Activated T-helper 2 cell treated with anti-CD3 and anti-CD28 coated beads, Interferon-gamma antibody, Interleukin-2, Interleukin-4, amounts not matched to agents 10 μg/mL and 5 μg/mL and 100 μg/mL, durations not matched to agents 14 hours and 24 hours and 36 hours (primary cell): Measurements from ENCODE around the gene AIRE. TPM values are rescaled to one million over a fixed set of nuclear protein-coding genes. Genes with fewer than 3 reads are reported as not detected.

Source experiments
- DNase-seq: peaks from one replicate; pipeline ENCODE4 v3.0.0; 2021; ENCODE audit warnings: low spot score
- H3K27ac Mint-ChIP-seq: one replicate; pipeline ENCODE4 v1.8.0; 2021; ENCODE audit warnings: mixed read lengths
- H3K27me3 Mint-ChIP-seq: one replicate; pipeline ENCODE4 v1.8.0; 2021; ENCODE audit warnings: low read depth, mixed read lengths
- H3K36me3 Mint-ChIP-seq: one replicate; pipeline ENCODE4 v1.8.0; 2021; ENCODE audit warnings: low read depth, mixed read lengths
- H3K4me1 Mint-ChIP-seq: one replicate; pipeline ENCODE4 v1.8.0; 2021; ENCODE audit warnings: low read depth, mixed read lengths
- H3K4me3 Mint-ChIP-seq: one replicate; pipeline ENCODE4 v1.8.0; 2021; ENCODE audit warnings: low read depth, mild to moderate bottlenecking, moderate library complexity, mixed read lengths
- H3K9me3 Mint-ChIP-seq: one replicate; pipeline ENCODE4 v1.8.0; 2021; ENCODE audit warnings: mixed read lengths
- intact Hi-C: fragments of 100-400 bp; cut with micrococcal nuclease; formaldehyde crosslinking; loops from one replicate; pipeline ENCODE4 v1.15.1; 2023
- total RNA-seq: library from RNA; stranded (reverse); gene quantifications from 2 replicates; pipeline ENCODE4 v1.2.3, GENCODE V29; 2022

AIRE gene
- total RNA-seq, 1 donor from 2014 or later, result not detected

DNA sequence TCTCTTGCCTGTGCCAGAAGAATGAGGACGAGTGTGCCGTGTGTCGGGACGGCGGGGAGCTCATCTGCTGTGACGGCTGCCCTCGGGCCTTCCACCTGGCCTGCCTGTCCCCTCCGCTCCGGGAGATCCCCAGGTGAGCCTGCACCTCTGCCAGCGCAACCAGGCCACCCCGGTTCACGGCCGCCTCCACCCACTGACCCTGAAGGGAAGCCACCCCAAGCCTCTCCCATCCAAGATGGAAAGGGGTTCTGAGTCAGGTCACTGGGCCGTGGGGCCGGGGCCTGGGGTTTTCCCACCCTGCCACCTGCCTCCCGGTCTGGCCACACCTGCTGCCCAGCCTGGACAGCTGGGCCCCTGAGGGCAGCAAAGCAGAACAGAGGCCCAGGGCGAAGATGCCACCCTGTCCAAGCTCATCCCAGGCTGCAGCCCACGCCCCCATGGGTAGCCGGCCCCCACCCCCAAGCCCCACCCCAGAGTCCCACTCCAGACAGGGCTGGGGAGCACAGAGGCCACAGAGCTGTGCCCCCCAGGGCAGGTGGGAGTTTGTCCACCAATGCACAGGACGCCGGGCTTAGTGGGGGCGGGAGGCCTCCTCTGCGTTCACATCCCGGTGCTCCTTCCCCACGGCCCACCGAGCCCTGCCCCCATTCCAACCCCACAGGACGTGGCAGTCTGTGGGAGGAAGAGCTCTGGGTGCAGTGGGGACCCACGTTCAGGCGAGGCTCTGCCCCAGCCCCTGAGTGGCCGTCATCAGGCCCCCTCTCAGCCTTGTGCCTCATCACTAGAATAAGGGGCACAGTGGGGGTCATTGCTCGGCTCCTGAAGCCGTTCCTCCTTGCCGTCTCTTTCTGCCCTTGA, 5.6 kb downstream of the AIRE start:
- Mint-ChIP-seq H3K27ac (no peak overlapping the region), H3K36me3 (no peaks in the 10 kb centered on the region), H3K9me3 (no peaks in the 10 kb centered on the region), H3K27me3 (no peaks in the 10 kb centered on the region), H3K4me3 (no peak overlapping the region), H3K4me1 (no peaks in the 10 kb centered on the region)
- intact Hi-C loops, result no loop called here
- no peak for DNase-seq

DNA sequence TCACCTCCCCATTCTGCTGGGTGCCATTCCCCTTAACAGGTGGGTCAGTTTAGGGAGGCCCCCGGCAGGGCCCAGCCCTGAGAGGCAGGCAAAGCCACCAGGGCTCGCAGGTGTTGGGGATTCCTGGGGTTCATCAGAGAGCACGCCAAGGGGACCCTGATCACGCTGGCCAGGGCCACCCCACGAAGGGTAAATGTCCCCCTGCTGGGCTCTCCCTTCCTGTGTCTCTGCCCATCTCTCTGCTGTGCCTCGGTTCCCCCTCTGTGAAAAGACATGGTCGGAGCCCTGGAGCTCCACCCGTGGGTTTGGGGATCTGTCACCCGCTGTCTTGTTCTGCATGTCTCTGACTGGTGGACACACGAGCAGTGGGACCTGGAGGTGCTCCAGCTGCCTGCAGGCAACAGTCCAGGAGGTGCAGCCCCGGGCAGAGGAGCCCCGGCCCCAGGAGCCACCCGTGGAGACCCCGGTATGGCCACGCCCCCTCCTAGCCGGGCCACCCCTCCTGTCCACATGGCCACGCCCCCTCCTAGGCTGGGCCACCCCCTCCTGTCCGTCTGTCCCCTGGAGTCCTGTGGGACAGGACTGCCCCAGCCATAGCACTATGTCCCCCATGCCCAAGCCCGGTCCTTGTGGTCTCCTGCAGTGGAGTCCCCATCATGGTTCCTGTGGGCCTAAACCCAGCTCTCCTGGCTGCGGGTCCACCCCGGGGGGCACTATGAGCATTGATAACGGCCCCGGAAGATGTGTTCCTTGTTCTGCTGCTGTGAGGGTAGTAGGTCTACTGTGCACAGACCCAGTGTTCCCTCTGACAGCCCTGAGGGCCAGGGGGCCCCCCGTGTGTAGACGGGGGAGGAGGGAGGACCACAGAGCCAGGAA, 6.5 kb downstream of the AIRE start:
- Mint-ChIP-seq H3K27me3 (no peaks in the 10 kb centered on the region), H3K27ac (no peak overlapping the region), H3K36me3 (no peaks in the 10 kb centered on the region), H3K4me3 (peak overlapping the region; percentile 55), H3K9me3 (no peaks in the 10 kb centered on the region), H3K4me1 (no peaks in the 10 kb centered on the region)
- no peak for DNase-seq
- intact Hi-C loops, result no loop called here

DNA sequence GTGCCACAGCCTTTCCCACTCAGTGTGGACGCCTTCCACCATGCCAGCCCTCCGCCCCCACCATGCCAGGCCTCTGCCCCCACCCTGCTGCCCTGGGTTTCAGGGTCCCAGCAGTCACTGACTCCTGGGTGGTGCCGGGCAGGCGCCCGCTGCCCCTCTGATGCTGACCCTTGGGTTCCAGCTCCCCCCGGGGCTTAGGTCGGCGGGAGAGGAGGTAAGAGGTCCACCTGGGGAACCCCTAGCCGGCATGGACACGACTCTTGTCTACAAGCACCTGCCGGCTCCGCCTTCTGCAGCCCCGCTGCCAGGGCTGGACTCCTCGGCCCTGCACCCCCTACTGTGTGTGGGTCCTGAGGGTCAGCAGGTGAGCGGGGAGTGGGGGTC, 7.1 kb downstream of the AIRE start:
- H3K36me3 Mint-ChIP-seq, result no peaks in the 10 kb centered on the region
- H3K27ac Mint-ChIP-seq, result no peak overlapping the region
- no peaks in the 10 kb centered on the region for H3K27me3 Mint-ChIP-seq
- H3K4me1 Mint-ChIP-seq, result peaks cover under 1% of the 10 kb centered on the region
- no peak overlapping the region for H3K4me3 Mint-ChIP-seq
- no peak for DNase-seq
- H3K9me3 Mint-ChIP-seq, result no peaks in the 10 kb centered on the region
- intact Hi-C loops, result no loop called here

DNA sequence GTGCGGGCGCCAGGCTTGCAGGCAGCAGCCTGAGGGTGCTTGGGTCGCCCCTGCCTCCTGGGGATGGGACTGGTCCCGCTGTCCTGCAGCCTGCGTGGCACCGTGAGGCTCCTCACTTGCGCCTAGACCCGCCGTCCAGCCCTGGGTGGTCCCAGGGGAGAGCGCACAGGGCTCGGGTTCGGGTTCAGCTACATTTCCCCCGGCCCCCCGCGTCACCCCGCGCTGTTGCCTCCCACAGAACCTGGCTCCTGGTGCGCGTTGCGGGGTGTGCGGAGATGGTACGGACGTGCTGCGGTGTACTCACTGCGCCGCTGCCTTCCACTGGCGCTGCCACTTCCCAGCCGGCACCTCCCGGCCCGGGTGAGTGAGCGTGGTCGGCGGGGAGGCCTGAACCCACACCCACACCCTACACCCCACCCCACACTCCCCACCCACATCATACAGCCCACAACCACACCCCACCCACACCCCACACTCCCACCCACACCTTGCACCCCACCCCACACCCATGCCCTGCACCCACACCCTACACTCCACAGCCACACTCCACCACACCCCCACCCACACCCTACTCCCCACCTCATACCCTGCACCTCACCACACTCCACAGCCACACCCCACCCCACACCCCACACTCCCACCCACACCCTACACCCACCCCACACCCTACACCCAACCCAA, 8.0 kb downstream of the AIRE start:
- Mint-ChIP-seq H3K36me3 (no peaks in the 10 kb centered on the region), H3K4me1 (peaks cover 9% of the 10 kb centered on the region), H3K27ac (no peak overlapping the region), H3K9me3 (no peaks in the 10 kb centered on the region), H3K4me3 (no peak overlapping the region), H3K27me3 (no peaks in the 10 kb centered on the region)
- intact Hi-C loops, result no loop called here
- peak; percentile 26 for DNase-seq

DNA sequence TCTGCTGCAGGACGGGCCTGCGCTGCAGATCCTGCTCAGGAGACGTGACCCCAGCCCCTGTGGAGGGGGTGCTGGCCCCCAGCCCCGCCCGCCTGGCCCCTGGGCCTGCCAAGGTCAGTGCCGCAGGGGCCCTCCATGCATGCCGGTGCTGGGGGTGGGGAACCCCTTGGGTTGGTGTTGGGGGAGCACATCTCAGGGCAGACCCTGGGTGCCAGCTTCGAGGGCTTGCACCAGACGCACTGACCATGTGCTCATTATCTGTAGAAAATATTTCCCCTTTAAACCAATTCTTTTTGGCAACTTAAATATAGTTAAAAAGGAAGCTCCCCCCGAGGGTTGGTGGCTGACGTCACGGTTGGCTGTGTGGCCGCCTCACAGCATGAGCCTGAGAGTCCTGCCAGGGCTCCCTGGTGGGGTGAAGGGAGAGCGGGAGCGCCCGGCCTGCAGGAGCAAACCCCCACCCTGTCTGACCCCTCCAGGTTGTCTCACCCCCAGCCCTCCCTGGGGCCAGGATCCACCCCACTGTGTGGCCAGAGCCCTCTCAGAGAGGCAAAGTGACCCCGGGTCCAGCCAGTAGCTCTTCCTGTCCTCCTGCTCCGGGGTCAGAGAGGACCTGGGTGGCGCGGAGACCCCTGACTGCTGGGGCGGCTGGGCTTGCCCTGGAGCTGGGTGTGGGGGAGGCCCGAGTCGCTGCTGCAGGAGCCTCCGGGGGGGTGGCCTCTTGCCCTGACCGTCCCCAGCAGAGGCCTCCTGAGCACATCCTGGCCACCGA, 8.9 kb downstream of the AIRE start:
- peaks cover 14% of the 10 kb centered on the region for H3K4me1 Mint-ChIP-seq
- no peaks in the 10 kb centered on the region for H3K27me3 Mint-ChIP-seq
- H3K4me3 Mint-ChIP-seq, result no peak overlapping the region
- no peaks in the 10 kb centered on the region for H3K9me3 Mint-ChIP-seq
- no peak overlapping the region for H3K27ac Mint-ChIP-seq
- intact Hi-C loops, result no loop called here
- DNase-seq, result no peak
- no peaks in the 10 kb centered on the region for H3K36me3 Mint-ChIP-seq

DNA sequence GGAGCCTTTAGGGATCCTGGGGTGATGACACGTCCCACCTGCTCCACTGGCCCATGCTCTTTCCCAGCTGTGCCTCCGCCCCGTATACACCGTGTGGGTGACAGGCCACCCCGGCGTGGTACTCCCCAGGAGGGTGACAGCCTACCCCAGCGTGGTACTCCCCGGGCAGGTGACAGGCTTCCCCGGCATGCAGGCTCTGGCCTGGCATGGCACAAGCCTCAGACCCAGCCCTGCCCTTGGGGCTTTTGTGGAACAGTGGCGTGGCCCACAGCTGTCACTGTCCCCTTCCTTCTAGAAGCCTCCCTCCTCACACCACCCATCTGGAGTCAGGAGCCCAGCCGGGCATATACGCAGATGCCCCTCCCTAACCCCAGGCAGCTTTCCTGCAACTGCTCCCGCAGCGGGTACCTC, 9.5 kb downstream of the AIRE start:
- no peaks in the 10 kb centered on the region for H3K36me3 Mint-ChIP-seq
- intact Hi-C loops, result no loop called here
- no peak for DNase-seq
- H3K27me3 Mint-ChIP-seq, result no peaks in the 10 kb centered on the region
- no peaks in the 10 kb centered on the region for H3K9me3 Mint-ChIP-seq
- peaks cover 14% of the 10 kb centered on the region for H3K4me1 Mint-ChIP-seq
- no peak overlapping the region for H3K27ac Mint-ChIP-seq
- H3K4me3 Mint-ChIP-seq, result no peak overlapping the region

DNA sequence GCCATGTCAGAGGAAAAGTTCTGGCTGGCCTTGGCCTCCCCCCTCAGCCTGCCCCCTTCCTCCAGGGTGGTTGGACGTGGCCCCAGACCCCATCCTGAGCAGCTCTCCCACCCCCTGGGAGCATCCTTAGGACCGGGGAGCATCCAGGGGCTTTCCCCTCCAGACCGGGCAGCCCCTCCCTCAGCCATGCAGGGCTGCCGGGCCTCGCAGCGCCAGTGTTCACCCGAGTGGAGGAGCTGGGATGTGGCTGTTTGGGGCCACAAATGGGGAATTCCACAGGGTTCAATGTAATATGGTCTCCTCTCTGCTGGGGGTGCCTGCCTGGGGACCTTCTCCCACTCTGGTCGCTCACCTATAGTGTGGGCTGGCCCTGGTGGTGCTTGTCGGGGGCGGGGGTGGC, 10.0 kb downstream of the AIRE start:
- Mint-ChIP-seq H3K4me3 (no peak overlapping the region), H3K27ac (no peak overlapping the region), H3K36me3 (peaks cover under 1% of the 10 kb centered on the region), H3K27me3 (no peaks in the 10 kb centered on the region), H3K9me3 (no peaks in the 10 kb centered on the region), H3K4me1 (peaks cover 14% of the 10 kb centered on the region)
- DNase-seq, result no peak
- intact Hi-C loops, result no loop called here

DNA sequence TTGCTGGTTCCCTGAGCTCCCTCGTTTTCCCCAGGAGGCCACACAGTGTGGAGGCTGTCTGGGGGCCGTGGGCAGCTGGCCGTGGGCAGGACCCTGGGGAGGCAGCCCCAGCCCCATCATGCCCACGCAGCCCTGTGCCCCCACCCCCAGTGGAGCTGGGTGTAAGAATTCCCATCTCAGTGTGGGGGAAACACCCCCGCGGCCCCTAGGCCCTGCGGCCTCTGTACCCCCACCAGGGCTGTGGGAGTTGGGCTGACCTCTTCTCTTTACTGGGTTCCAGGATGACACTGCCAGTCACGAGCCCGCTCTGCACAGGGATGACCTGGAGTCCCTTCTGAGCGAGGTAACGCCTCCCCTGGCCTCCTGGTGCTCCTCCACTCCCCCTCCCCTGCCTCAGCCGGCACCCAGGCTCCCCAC, 10.4 kb downstream of the AIRE start:
- Mint-ChIP-seq H3K4me1 (peaks cover 17% of the 10 kb centered on the region), H3K9me3 (no peaks in the 10 kb centered on the region), H3K27me3 (no peaks in the 10 kb centered on the region), H3K27ac (no peak overlapping the region), H3K4me3 (no peak overlapping the region), H3K36me3 (peaks cover 3% of the 10 kb centered on the region)
- no peak for DNase-seq
- intact Hi-C loops, result no loop called here

DNA sequence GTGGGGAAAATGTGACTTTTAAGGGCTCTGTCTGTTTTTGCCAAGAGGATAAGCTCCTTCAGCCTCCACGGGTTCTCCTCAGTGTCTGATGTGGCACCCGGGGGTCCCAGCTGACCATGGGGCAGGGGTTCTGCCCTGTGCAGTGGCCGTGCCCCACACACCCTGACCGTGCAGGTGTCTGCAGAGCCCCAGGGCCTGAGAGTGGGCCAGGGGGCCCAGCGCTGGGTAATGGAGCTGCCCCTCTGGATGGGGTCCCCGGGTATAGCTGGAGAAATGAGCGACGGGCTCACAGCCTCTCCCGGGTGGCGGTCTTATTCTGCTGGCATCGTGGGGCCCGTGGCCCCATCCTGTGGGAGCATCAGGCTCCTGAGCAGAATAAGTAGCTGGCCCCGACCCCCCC, 11.2 kb downstream of the AIRE start:
- H3K36me3 Mint-ChIP-seq, result peaks cover 3% of the 10 kb centered on the region
- H3K4me3 Mint-ChIP-seq, result no peak overlapping the region
- intact Hi-C loops, result no loop called here
- DNase-seq, result no peak
- no peaks in the 10 kb centered on the region for H3K9me3 Mint-ChIP-seq
- H3K27me3 Mint-ChIP-seq, result no peaks in the 10 kb centered on the region
- H3K4me1 Mint-ChIP-seq, result peaks cover 20% of the 10 kb centered on the region
- no peak overlapping the region for H3K27ac Mint-ChIP-seq

DNA sequence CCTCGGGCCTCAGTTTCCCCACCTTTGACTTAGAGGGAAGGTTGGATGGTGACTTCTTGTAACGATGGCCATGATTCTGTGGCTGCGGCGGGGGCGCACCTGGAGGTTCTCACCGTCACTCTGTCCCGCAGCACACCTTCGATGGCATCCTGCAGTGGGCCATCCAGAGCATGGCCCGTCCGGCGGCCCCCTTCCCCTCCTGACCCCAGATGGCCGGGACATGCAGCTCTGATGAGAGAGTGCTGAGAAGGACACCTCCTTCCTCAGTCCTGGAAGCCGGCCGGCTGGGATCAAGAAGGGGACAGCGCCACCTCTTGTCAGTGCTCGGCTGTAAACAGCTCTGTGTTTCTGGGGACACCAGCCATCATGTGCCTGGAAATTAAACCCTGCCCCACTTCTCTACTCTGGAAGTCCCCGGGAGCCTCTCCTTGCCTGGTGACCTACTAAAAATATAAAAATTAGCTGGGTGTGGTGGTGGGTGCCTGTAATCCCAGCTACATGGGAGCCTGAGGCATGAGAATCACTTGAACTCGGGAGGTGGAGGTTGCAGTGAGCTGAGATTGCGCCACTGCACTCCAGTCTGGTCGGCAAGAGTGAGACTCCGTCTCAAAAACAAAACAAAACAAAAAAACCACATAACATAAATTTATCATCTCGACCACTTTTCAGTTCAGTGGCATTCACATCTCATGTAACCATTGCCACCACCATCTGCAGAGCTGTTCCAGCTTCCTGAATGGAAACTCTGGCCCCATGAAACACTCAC, 12.0 kb downstream of the AIRE start:
- H3K4me3 Mint-ChIP-seq, result no peak overlapping the region
- peaks cover 3% of the 10 kb centered on the region for H3K36me3 Mint-ChIP-seq
- peak overlapping the region; percentile 17 for H3K27ac Mint-ChIP-seq
- intact Hi-C loops, result no loop called here
- peak; percentile 66 for DNase-seq
- H3K27me3 Mint-ChIP-seq, result no peaks in the 10 kb centered on the region
- no peaks in the 10 kb centered on the region for H3K9me3 Mint-ChIP-seq
- peaks cover 25% of the 10 kb centered on the region for H3K4me1 Mint-ChIP-seq

DNA sequence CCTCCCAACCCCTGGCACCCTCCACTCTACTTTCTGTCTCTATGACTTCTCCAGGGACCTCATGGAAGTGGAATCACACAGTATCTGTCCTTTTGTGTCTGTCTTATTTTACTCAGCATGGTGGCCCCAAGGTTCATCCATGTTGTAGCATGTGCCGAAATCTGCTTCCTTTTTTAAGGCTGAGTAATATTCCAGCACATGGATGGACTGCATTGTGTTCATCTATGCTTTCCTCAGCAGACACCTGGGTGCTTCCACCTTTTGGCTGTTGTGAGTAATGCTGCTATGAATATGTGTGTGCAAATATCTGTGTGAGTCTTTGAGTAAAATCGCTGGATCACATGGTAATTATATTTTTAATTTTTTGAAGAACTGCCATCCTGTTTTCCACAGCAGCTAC, 12.6 kb downstream of the AIRE start:
- Mint-ChIP-seq H3K36me3 (peaks cover 4% of the 10 kb centered on the region), H3K4me3 (peak overlapping the region; percentile 45), H3K27ac (peak overlapping the region; percentile 38), H3K27me3 (no peaks in the 10 kb centered on the region), H3K4me1 (peaks cover 25% of the 10 kb centered on the region), H3K9me3 (no peaks in the 10 kb centered on the region)
- no peak for DNase-seq
- intact Hi-C loops, result no loop called here

DNA sequence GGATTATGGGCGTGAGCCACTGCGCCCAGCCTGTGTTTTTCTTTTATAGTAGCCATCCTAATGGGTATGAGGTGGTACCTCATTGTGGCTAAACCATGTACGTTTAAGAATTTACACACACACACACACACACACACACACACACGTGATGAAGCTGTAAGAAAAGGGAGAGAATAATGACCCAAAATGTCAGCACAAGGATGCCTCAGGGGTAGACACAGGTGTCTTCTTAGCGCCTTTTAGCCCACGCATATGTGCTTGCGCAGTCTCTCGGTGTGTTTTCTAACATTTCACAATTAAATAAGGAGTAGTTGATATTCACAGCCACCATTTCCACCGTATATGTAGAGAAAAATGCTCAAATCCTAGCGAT, 13.4 kb downstream of the AIRE start:
- Mint-ChIP-seq H3K27ac (peak overlapping the region; percentile 89), H3K27me3 (no peaks in the 10 kb centered on the region), H3K36me3 (peaks cover 6% of the 10 kb centered on the region), H3K9me3 (no peaks in the 10 kb centered on the region), H3K4me1 (peaks cover 28% of the 10 kb centered on the region), H3K4me3 (peak overlapping the region; percentile 84)
- intact Hi-C loops, result no loop called here
- no peak for DNase-seq
